Left ventricle myocardium inferior (tissue), 1 donor: ENCODE data around the gene DCPS. TPM values are rescaled to one million over a fixed set of nuclear protein-coding genes. Genes with fewer than 3 reads are reported as not detected.

ENCODE experiments used
- DNase-seq: peaks from one replicate; pipeline ENCODE4 v3.0.0-alpha.2; 2020
- H3K27ac ChIP-seq: fragments of 200-600 bp; replicated peaks from 2 replicates; pipeline ENCODE4 v1.8.0; 2021
- H3K27me3 ChIP-seq: fragments of 200-600 bp; 2 replicates; pipeline ENCODE4 v1.8.0; 2021; ENCODE audit warnings: low read depth
- H3K36me3 ChIP-seq: fragments of 200-600 bp; 2 replicates; pipeline ENCODE4 v1.8.0; 2021
- H3K4me1 ChIP-seq: fragments of 200-600 bp; 2 replicates; pipeline ENCODE4 v1.8.0; 2021
- H3K4me3 ChIP-seq: fragments of 200-600 bp; 2 replicates; pipeline ENCODE4 v1.8.0; 2021; ENCODE audit warnings: mild to moderate bottlenecking, moderate library complexity
- H3K9me3 ChIP-seq: fragments of 200-600 bp; replicated peaks from 2 replicates; pipeline ENCODE4 v1.8.0; 2021
- CTCF ChIP-seq: fragments of 200-600 bp; IDR thresholded peaks from 2 replicates; pipeline ENCODE4 v1.8.0; 2021; ENCODE audit warnings: antibody characterized with exemption, mild to moderate bottlenecking, borderline replicate concordance
- intact Hi-C: fragments of 100-400 bp; cut with micrococcal nuclease; formaldehyde crosslinking; loops from one replicate; pipeline ENCODE4 v1.11.0; 2022
- total RNA-seq: library from RNA; stranded (reverse); fragmentation: NEBNext Ultra II Directional; extraction: Animal tissue kit (Norgen Biotek cat#: 25700); gene quantifications from one replicate; pipeline ENCODE4 v1.2.1, GENCODE V29; 2021
- donor health status: DM: no; HTN: yes; CAD: no; lungs with severe emphysema.

Gene DCPS
- total RNA-seq, 1 donor from 2014 or later: 12.1 TPM

- Histone ChIP-seq H3K9me3 (no peaks in the 10 kb centered on the region), H3K4me3 (peak within 1 kb of the TSS; percentile 86), H3K27ac (peak within 1 kb of the TSS; percentile 93), H3K4me1 (peaks cover 25% of the 10 kb centered on the region), H3K36me3 (peaks cover 54% of the 10 kb centered on the region), H3K27me3 (no peaks in the 10 kb centered on the region)
- DNase-seq: peak; percentile 100
- intact Hi-C loops: no loop called here
- no peak for TF ChIP-seq CTCF
Observed at GRCh38 chr11:126268708-126269579, 34.9 kb upstream of the DCPS start, which contains the start of the genes FOXRED1 and SRPRA. Gene FOXRED1, plus strand, starts transcription at chr11:126269154. Its CDS starts 53 bp downstream, at chr11:126269207. Gene SRPRA, minus strand, starts transcription at chr11:126268895. Its CDS starts 91 bp downstream, at chr11:126268804.

- peaks cover 54% of the 10 kb centered on the region for H3K36me3 ChIP-seq
- H3K27me3 ChIP-seq: no peaks in the 10 kb centered on the region
- DNase-seq: no peak
Observed at GRCh38 chr11:126277322-126277721, 26.5 kb upstream of the DCPS start.

GRCh38 chr11:126277780-126278179 lies 26.1 kb upstream of the DCPS start:
- Histone ChIP-seq H3K4me1 (peaks cover 18% of the 10 kb centered on the region), H3K36me3 (peaks cover 51% of the 10 kb centered on the region), H3K4me3 (no peak overlapping the region), H3K27ac (no peak overlapping the region), H3K27me3 (no peaks in the 10 kb centered on the region), H3K9me3 (no peaks in the 10 kb centered on the region)
- no peak for TF ChIP-seq CTCF
- no peak for DNase-seq
- intact Hi-C loops: no loop called here

More at GRCh38 chr11:126277322-126277721, 26.5 kb upstream of the DCPS start:
- no peak overlapping the region for H3K4me3 ChIP-seq
- no peak overlapping the region for H3K27ac ChIP-seq
- intact Hi-C loops: no loop called here
- no peak for TF ChIP-seq CTCF
- no peaks in the 10 kb centered on the region for H3K9me3 ChIP-seq
- H3K4me1 ChIP-seq: peaks cover 14% of the 10 kb centered on the region

GRCh38 chr11:126279191-126279590 lies 24.7 kb upstream of the DCPS start:
- H3K36me3 ChIP-seq: peaks cover 37% of the 10 kb centered on the region
- no peak for DNase-seq
- no peak for TF ChIP-seq CTCF
- intact Hi-C loops: no loop called here
- peaks cover 31% of the 10 kb centered on the region for H3K4me1 ChIP-seq
- no peak overlapping the region for H3K27ac ChIP-seq
- no peaks in the 10 kb centered on the region for H3K9me3 ChIP-seq
- no peaks in the 10 kb centered on the region for H3K27me3 ChIP-seq
- no peak overlapping the region for H3K4me3 ChIP-seq

GRCh38 chr11:126280595-126280994 lies 23.3 kb upstream of the DCPS start:
- no peaks in the 10 kb centered on the region for H3K9me3 ChIP-seq
- intact Hi-C loops: no loop called here
- no peak for DNase-seq
- peaks cover 22% of the 10 kb centered on the region for H3K36me3 ChIP-seq
- H3K4me1 ChIP-seq: peaks cover 39% of the 10 kb centered on the region
- no peaks in the 10 kb centered on the region for H3K27me3 ChIP-seq
- no peak overlapping the region for H3K27ac ChIP-seq
- H3K4me3 ChIP-seq: no peak overlapping the region
- no peak for TF ChIP-seq CTCF
